Measurements from ENCODE around the gene SLC35E4.
A peak's percentile ranks its signal among the peaks of the same experiment; 100 is the strongest.
"Not testable (repeated sequence)": the region's sequence is repeated elsewhere in the genome, so short reads cannot be mapped to it uniquely, and the experiment has no call there.

SLC35E4 gene

GRCh38 chr22:30652852-30653251 is 17.3 kb downstream of the SLC35E4 start:
- DNase-seq = no peak

- DNase-seq = no peak
Measured at GRCh38 chr22:30654361-30654760, 18.8 kb downstream of the SLC35E4 start.

- DNase-seq = no peak
Measured at GRCh38 chr22:30655532-30655931, 20.0 kb downstream of the SLC35E4 start.

- DNase-seq = no peak
Measured at GRCh38 chr22:30662040-30662439, 26.5 kb downstream of the SLC35E4 start.

- no peak for DNase-seq
Measured at GRCh38 chr22:30664798-30665197, 29.2 kb downstream of the SLC35E4 start.

GRCh38 chr22:30665266-30665665 is 29.7 kb downstream of the SLC35E4 start:
- DNase-seq = no peak

- DNase-seq = no peak
Measured at GRCh38 chr22:30665786-30666185, 30.2 kb downstream of the SLC35E4 start.

- peak; percentile 18 for DNase-seq
Measured at GRCh38 chr22:30667107-30667493, 31.5 kb downstream of the SLC35E4 start.

GRCh38 chr22:30667494-30668385 is 32.2 kb downstream of the SLC35E4 start, which contains the start of gene DUSP18:
DUSP18 (minus strand) TSS chr22:30667875; CDS start chr22:30664003, 3,872 bp downstream.
- DNase-seq = peak; percentile 94

GRCh38 chr22:30668386-30668710 is 32.8 kb downstream of the SLC35E4 start:
- no peak for DNase-seq

GRCh38 chr22:30671071-30671470 is 35.5 kb downstream of the SLC35E4 start:
- no peak for DNase-seq

GRCh38 chr22:30673136-30673535 is 37.6 kb downstream of the SLC35E4 start:
- no peak for DNase-seq

GRCh38 chr22:30674482-30674881 is 38.9 kb downstream of the SLC35E4 start:
- DNase-seq = no peak

GRCh38 chr22:30675436-30675835 is 39.9 kb downstream of the SLC35E4 start:
- no peak for DNase-seq

- not testable (repeated sequence) for DNase-seq
Measured at GRCh38 chr22:30676565-30676964, 41.0 kb downstream of the SLC35E4 start.

GRCh38 chr22:30679895-30680690 is 44.5 kb downstream of the SLC35E4 start:
- not testable (repeated sequence) for DNase-seq

- DNase-seq = no peak
Measured at GRCh38 chr22:30680991-30681770, 45.6 kb downstream of the SLC35E4 start.

- DNase-seq = no peak
Measured at GRCh38 chr22:30681831-30682230, 46.2 kb downstream of the SLC35E4 start.

- DNase-seq = no peak
Measured at GRCh38 chr22:30685178-30685577, 49.6 kb downstream of the SLC35E4 start.

GRCh38 chr22:30687358-30687757 is 51.8 kb downstream of the SLC35E4 start:
- no peak for DNase-seq

- DNase-seq = no peak
Measured at GRCh38 chr22:30689622-30690021, 54.0 kb downstream of the SLC35E4 start.

- DNase-seq = no peak
Measured at GRCh38 chr22:30691204-30691603, 55.6 kb downstream of the SLC35E4 start.

- peak; percentile 58 for DNase-seq
Measured at GRCh38 chr22:30694171-30694639, 58.6 kb downstream of the SLC35E4 start.

Data from activated CD4-positive, alpha-beta T cell treated with anti-CD3 and anti-CD28 coated beads, Interleukin-2, amount 50 U/mL, for 1 hour (primary cell).